Activated naive CD4-positive, alpha-beta T cell treated with anti-CD3 and anti-CD28 coated beads, Interleukin-2, amount 10 ng/mL, durations not matched to agents 7 days and 5 days (primary cell): ENCODE results near the gene PECR.

ENCODE experiments used
- CTCF ChIA-PET: fragments of 350-600 bp; sonication (Branson Sonifier 250); formaldehyde crosslinking; loops from one replicate; lab custom pipeline; 2021; ENCODE audit warnings: antibody characterized with exemption; lab: Charles Lee
- DNase-seq: peaks from one replicate; pipeline ENCODE4 v3.0.0-alpha.2; 2020
- H3K27ac Mint-ChIP-seq: one replicate; pipeline ENCODE4 v1.8.0; 2021; ENCODE audit warnings: mild to moderate bottlenecking, moderate library complexity, mixed read lengths
- H3K27me3 Mint-ChIP-seq: one replicate; pipeline ENCODE4 v1.8.0; 2021; ENCODE audit warnings: mild to moderate bottlenecking, mixed read lengths
- H3K36me3 Mint-ChIP-seq: one replicate; pipeline ENCODE4 v1.8.0; 2021; ENCODE audit warnings: mixed read lengths
- H3K4me1 Mint-ChIP-seq: one replicate; pipeline ENCODE4 v1.8.0; 2021; ENCODE audit warnings: mixed read lengths
- H3K4me3 Mint-ChIP-seq: one replicate; pipeline ENCODE4 v1.8.0; 2021; ENCODE audit warnings: mild to moderate bottlenecking, moderate library complexity, mixed read lengths
- H3K9me3 Mint-ChIP-seq: one replicate; pipeline ENCODE4 v1.8.0; 2021; ENCODE audit warnings: mixed read lengths

Gene PECR

GRCh38 chr2:216081487-216082116 lies at the start of gene PECR, which contains the start of gene TMEM169:
PECR (minus strand) TSS chr2:216081809; CDS start chr2:216081741, 68 bp downstream.
TMEM169 (plus strand) TSS chr2:216081919; CDS start chr2:216095964, 14,045 bp downstream.
- H3K36me3 Mint-ChIP-seq = peaks cover 19% of the 10 kb centered on the region
- peak within 1 kb of the TSS; percentile 97 for H3K4me3 Mint-ChIP-seq
- peak within 1 kb of the TSS; percentile 87 for H3K27ac Mint-ChIP-seq
- no peaks in the 10 kb centered on the region for H3K27me3 Mint-ChIP-seq
- CTCF ChIA-PET = interaction anchor here (1.1 to 4.6 kb wide), 3 partner anchors 22 to 49 kb away, joined by 3 to 45 read pairs (median 4); partner anchors contain the start of gene XRCC5
- H3K9me3 Mint-ChIP-seq = no peaks in the 10 kb centered on the region
- DNase-seq = peak; percentile 87
- H3K4me1 Mint-ChIP-seq = peaks cover 67% of the 10 kb centered on the region

- peaks cover 75% of the 10 kb centered on the region for H3K36me3 Mint-ChIP-seq
- H3K27me3 Mint-ChIP-seq = no peaks in the 10 kb centered on the region
- no peak overlapping the region for H3K4me3 Mint-ChIP-seq
- H3K27ac Mint-ChIP-seq = peak overlapping the region; percentile 64
- CTCF ChIA-PET = interaction anchor here (1.2 to 1.8 kb wide), 4 partner anchors 7 to 18 kb away, joined by 3 to 5 read pairs (median 4); no protein-coding TSS in a partner anchor
- peaks cover 64% of the 10 kb centered on the region for H3K4me1 Mint-ChIP-seq
- no peaks in the 10 kb centered on the region for H3K9me3 Mint-ChIP-seq
- no peak for DNase-seq
These were observed 48.9 kb upstream of the PECR start for GRCh38 chr2:216130346-216130971.

- Mint-ChIP-seq H3K9me3 (no peaks in the 10 kb centered on the region), H3K27ac (no peak overlapping the region), H3K4me1 (peaks cover 57% of the 10 kb centered on the region), H3K36me3 (peaks cover 70% of the 10 kb centered on the region), H3K27me3 (no peaks in the 10 kb centered on the region), H3K4me3 (no peak overlapping the region)
- no peak for DNase-seq
- CTCF ChIA-PET = interaction anchor here (1.4 kb wide), 1 partner anchor 14 kb away, joined by 4 read pairs; no protein-coding TSS in a partner anchor
These were observed 45.3 kb upstream of the PECR start for GRCh38 chr2:216126943-216127342.

GRCh38 chr2:216121255-216121654 lies 39.6 kb upstream of the PECR start:
- peaks cover 68% of the 10 kb centered on the region for H3K36me3 Mint-ChIP-seq
- H3K27ac Mint-ChIP-seq = peak overlapping the region; percentile 85
- peaks cover 75% of the 10 kb centered on the region for H3K4me1 Mint-ChIP-seq

GRCh38 chr2:216119986-216120385 lies 38.4 kb upstream of the PECR start:
- peaks cover 80% of the 10 kb centered on the region for H3K4me1 Mint-ChIP-seq
- H3K9me3 Mint-ChIP-seq = no peaks in the 10 kb centered on the region
- CTCF ChIA-PET = interaction anchor here (0.9 to 2.4 kb wide), 5 partner anchors 10 to 102 kb away, joined by 3 to 20 read pairs (median 6); partner anchors contain the start of gene XRCC5
- peak overlapping the region; percentile 85 for H3K27ac Mint-ChIP-seq
- no peaks in the 10 kb centered on the region for H3K27me3 Mint-ChIP-seq
- peak; percentile 30 for DNase-seq
- H3K4me3 Mint-ChIP-seq = peak overlapping the region; percentile 11
- peaks cover 71% of the 10 kb centered on the region for H3K36me3 Mint-ChIP-seq

More at GRCh38 chr2:216121255-216121654, 39.6 kb upstream of the PECR start:
- DNase-seq = no peak
- no peaks in the 10 kb centered on the region for H3K27me3 Mint-ChIP-seq
- peak overlapping the region; percentile 10 for H3K4me3 Mint-ChIP-seq
- CTCF ChIA-PET = interaction anchor here (2.0 to 2.3 kb wide), 2 partner anchors 12 to 22 kb away, joined by 6 to 7 read pairs; no protein-coding TSS in a partner anchor
- H3K9me3 Mint-ChIP-seq = no peaks in the 10 kb centered on the region

- Mint-ChIP-seq H3K9me3 (no peaks in the 10 kb centered on the region), H3K4me1 (peaks cover 83% of the 10 kb centered on the region), H3K27ac (peak overlapping the region; percentile 85), H3K27me3 (no peaks in the 10 kb centered on the region), H3K4me3 (no peak overlapping the region), H3K36me3 (peaks cover 72% of the 10 kb centered on the region)
- CTCF ChIA-PET = interaction anchor here (0.6 to 2.4 kb wide), 7 partner anchors 9 to 103 kb away, joined by 3 to 20 read pairs (median 3); partner anchors contain the start of gene XRCC5
- DNase-seq = no peak
These were observed 37.5 kb upstream of the PECR start for GRCh38 chr2:216119146-216119545.

GRCh38 chr2:216118474-216118873 lies 36.9 kb upstream of the PECR start:
- Mint-ChIP-seq H3K9me3 (no peaks in the 10 kb centered on the region), H3K4me1 (peaks cover 89% of the 10 kb centered on the region), H3K27ac (peak overlapping the region; percentile 85), H3K4me3 (no peak overlapping the region), H3K36me3 (peaks cover 74% of the 10 kb centered on the region), H3K27me3 (no peaks in the 10 kb centered on the region)
- no peak for DNase-seq
- CTCF ChIA-PET = interaction anchor here (0.6 to 2.4 kb wide), 3 partner anchors 8 to 172 kb away, joined by 3 to 20 read pairs (median 4); partner anchors contain the start of gene XRCC5

DNA sequence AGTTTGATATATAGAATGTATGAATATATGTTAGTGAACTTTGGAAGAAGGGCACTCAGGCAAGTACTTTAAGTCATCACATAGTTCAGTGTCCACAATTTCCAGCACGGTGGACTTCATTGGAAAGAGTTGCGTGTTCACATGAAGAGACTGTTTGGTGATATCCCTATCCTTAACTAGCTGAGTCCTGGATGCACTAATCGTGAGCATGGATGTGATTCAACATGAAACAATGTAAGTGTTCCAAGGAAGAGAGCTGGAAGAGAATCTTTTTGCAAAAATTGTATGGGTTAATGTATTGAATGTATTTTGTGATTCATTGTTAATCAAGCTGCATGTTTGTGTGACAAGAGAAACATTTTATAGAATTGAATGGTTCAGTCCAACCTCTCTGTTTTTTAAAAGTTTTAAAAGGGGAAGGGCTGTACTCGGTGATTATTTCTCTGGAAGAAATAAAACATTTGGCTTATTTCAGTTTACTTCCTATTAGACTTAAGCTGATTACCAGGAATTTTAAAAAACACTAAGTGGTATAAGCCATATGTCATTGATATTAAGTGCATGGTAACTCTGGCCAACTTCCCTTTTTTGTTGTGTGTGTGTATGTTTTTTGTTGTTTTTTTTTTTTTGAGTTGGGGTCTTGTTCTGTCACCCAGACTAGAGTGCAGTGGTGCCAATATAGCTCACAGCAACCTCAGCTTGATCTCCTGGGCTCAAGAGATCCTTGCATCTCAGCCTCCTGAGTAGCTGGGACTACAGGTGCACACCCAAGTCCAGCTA lies 36.1 kb upstream of the PECR start:
- Mint-ChIP-seq H3K4me3 (no peak overlapping the region), H3K9me3 (no peaks in the 10 kb centered on the region), H3K4me1 (peaks cover 94% of the 10 kb centered on the region), H3K36me3 (peaks cover 75% of the 10 kb centered on the region), H3K27me3 (no peaks in the 10 kb centered on the region), H3K27ac (peak overlapping the region; percentile 85)
- DNase-seq = no peak
- CTCF ChIA-PET = interaction anchor here (0.6 kb wide), 1 partner anchor 171 kb away, joined by 4 read pairs; no protein-coding TSS in a partner anchor

DNA sequence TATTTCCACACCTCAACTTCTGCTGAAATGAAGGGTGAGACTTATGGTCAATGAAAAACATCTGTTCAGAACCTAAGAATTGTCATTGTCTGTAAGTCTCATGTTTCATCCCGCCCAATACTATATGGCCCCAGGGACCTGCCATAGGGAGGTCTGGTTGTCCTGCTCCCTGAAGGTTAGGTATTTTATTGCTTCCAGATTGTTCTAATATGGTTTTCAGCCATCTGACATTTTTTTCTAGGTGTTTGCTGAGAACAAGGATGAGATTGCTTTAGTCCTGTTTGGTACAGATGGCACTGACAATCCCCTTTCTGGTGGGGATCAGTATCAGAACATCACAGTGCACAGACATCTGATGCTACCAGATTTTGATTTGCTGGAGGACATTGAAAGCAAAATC lies 34.8 kb upstream of the PECR start:
- H3K4me3 Mint-ChIP-seq = peak overlapping the region; percentile 48
- no peaks in the 10 kb centered on the region for H3K27me3 Mint-ChIP-seq
- no peak for DNase-seq
- H3K36me3 Mint-ChIP-seq = peaks cover 74% of the 10 kb centered on the region
- CTCF ChIA-PET = no interaction called here
- H3K4me1 Mint-ChIP-seq = peaks cover 97% of the 10 kb centered on the region
- H3K27ac Mint-ChIP-seq = peak overlapping the region; percentile 20
- H3K9me3 Mint-ChIP-seq = no peaks in the 10 kb centered on the region

- peak; percentile 98 for DNase-seq
- Mint-ChIP-seq H3K36me3 (peaks cover 79% of the 10 kb centered on the region), H3K4me3 (peak overlapping the region; percentile 84), H3K27ac (peak overlapping the region; percentile 91), H3K9me3 (no peaks in the 10 kb centered on the region), H3K27me3 (no peaks in the 10 kb centered on the region), H3K4me1 (peaks cover 96% of the 10 kb centered on the region)
- CTCF ChIA-PET = interaction anchor here (0.6 to 1.9 kb wide), 14 partner anchors 10 to 104 kb away, joined by 3 to 9 read pairs (median 4); no protein-coding TSS in a partner anchor
These were observed 33.3 kb upstream of the PECR start for GRCh38 chr2:216114714-216115531.

GRCh38 chr2:216114382-216114713 lies 32.7 kb upstream of the PECR start:
- Mint-ChIP-seq H3K4me1 (peaks cover 91% of the 10 kb centered on the region), H3K36me3 (peaks cover 80% of the 10 kb centered on the region), H3K27me3 (no peaks in the 10 kb centered on the region), H3K4me3 (peak overlapping the region; percentile 84), H3K27ac (peak overlapping the region; percentile 91), H3K9me3 (no peaks in the 10 kb centered on the region)
- no peak for DNase-seq
- CTCF ChIA-PET = interaction anchor here (0.6 to 1.9 kb wide), 14 partner anchors 10 to 105 kb away, joined by 3 to 9 read pairs (median 4); no protein-coding TSS in a partner anchor

DNA sequence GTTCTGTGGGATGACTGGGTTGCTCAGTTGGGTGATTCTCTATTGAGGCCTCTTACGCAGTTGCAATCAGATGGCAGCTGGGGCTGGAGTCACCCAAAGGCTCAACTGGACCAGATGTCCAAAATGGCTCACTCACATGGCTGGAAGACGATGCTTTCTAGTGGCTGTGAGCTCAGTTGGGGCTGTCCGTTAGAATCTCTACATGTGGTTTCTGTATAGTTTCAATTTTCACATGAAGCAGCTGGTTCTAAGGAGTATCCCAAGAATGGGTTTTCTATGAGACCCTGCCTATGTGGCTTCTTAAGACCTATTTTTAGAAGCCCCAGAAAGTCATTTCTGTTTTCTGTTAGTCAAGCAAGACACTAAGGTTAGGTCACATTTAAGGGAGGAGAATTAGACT lies 32.0 kb upstream of the PECR start:
- CTCF ChIA-PET = interaction anchor here (1.1 to 1.9 kb wide), 10 partner anchors 9 to 106 kb away, joined by 3 to 9 read pairs (median 6); no protein-coding TSS in a partner anchor
- H3K27ac Mint-ChIP-seq = peak overlapping the region; percentile 91
- H3K27me3 Mint-ChIP-seq = no peaks in the 10 kb centered on the region
- H3K4me1 Mint-ChIP-seq = peaks cover 87% of the 10 kb centered on the region
- H3K4me3 Mint-ChIP-seq = no peak overlapping the region
- peaks cover 77% of the 10 kb centered on the region for H3K36me3 Mint-ChIP-seq
- DNase-seq = no peak
- H3K9me3 Mint-ChIP-seq = no peaks in the 10 kb centered on the region

DNA sequence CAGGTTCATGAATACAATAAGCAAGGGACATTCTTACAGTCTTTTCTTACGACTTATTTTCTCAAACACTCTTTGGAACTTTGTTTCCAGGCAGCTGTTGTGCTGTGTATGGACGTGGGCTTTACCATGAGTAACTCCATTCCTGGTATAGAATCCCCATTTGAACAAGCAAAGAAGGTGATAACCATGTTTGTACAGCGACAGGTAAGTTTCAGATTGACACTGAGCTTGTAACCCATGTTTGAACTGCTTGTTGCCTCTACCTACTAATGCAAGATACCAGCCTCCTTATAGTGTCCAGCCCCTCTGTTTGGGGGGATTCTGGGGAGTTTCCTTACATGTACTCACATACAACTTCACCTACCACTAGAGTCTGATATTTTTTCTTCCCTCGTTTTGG lies 31.3 kb upstream of the PECR start:
- peaks cover 72% of the 10 kb centered on the region for H3K36me3 Mint-ChIP-seq
- CTCF ChIA-PET = interaction anchor here (1.1 to 1.8 kb wide), 4 partner anchors 8 to 28 kb away, joined by 4 to 5 read pairs (median 4); no protein-coding TSS in a partner anchor
- no peak for DNase-seq
- no peak overlapping the region for H3K4me3 Mint-ChIP-seq
- H3K27ac Mint-ChIP-seq = peak overlapping the region; percentile 91
- no peaks in the 10 kb centered on the region for H3K9me3 Mint-ChIP-seq
- H3K27me3 Mint-ChIP-seq = no peaks in the 10 kb centered on the region
- peaks cover 83% of the 10 kb centered on the region for H3K4me1 Mint-ChIP-seq
